SK-N-SH (cell line): Measurements from ENCODE around the gene MYOCOS.

Experiments used
- CTCF ChIP-seq: fragments of 200-600 bp; sonication (generic); IDR thresholded peaks from 2 replicates; pipeline ENCODE4 v1.6.1; 2017; ENCODE audit warnings: antibody characterized with exemption, mild to moderate bottlenecking, moderate library complexity
- EP300 ChIP-seq, 2 experiments: IDR thresholded peaks; 2 replicates each; pipeline versions ENCODE4 v1.4.0 to v1.6.1; 2012; ENCODE audit warnings: borderline replicate concordance in 1 of 2, low read depth in 1 of 2, low read length in 1 of 2
- JUND ChIP-seq: IDR thresholded peaks from 2 replicates; pipeline ENCODE4 v1.4.0; 2012
- MXI1 ChIP-seq: IDR thresholded peaks from 2 replicates; pipeline ENCODE4 v1.6.1; 2012; ENCODE audit warnings: mild to moderate bottlenecking, low read depth, low read length, improper control_type of control experiment
- POLR2AphosphoS5 ChIP-seq: IDR thresholded peaks from 2 replicates; pipeline ENCODE4 v1.6.1; 2012; ENCODE audit warnings: low read depth, low read length
- REST ChIP-seq: IDR thresholded peaks from 2 replicates; pipeline ENCODE4 v1.6.1; 2012; ENCODE audit warnings: mild to moderate bottlenecking, low read depth, low read length, moderate library complexity
- SIN3A ChIP-seq: IDR thresholded peaks from 2 replicates; pipeline ENCODE4 v1.6.1; 2012; ENCODE audit warnings: low read depth, mild to moderate bottlenecking, low read length, moderate library complexity, borderline replicate concordance
- SMC3 ChIP-seq: IDR thresholded peaks from 2 replicates; pipeline ENCODE4 v1.6.1; 2012; ENCODE audit warnings: low read depth, low read length, improper control_type of control experiment
- TAF1 ChIP-seq: IDR thresholded peaks from 2 replicates; pipeline ENCODE4 v1.6.1; 2012; ENCODE audit warnings: low read depth, mild to moderate bottlenecking, low read length, moderate library complexity, borderline replicate concordance
- TCF12 ChIP-seq: IDR thresholded peaks from 2 replicates; pipeline ENCODE4 v1.4.0; 2012
- YY1 ChIP-seq: IDR thresholded peaks from 2 replicates; pipeline ENCODE4 v1.4.0; 2012; ENCODE audit warnings: low read depth, mild to moderate bottlenecking
- ZBTB33 ChIP-seq: IDR thresholded peaks from 2 replicates; pipeline ENCODE4 v1.4.0; 2012; ENCODE audit warnings: low read depth, borderline replicate concordance

- TF ChIP-seq JUND, result no peak
- no peak for TF ChIP-seq MXI1
- no peak for TF ChIP-seq REST
- TF ChIP-seq CTCF, result no peak
- no peak for TF ChIP-seq ZBTB33
- TF ChIP-seq SIN3A, result no peak
- TF ChIP-seq EP300 (IDR thresholded peaks at IDR 0.05; ENCODE audit: borderline replicate concordance in 1 of 2, low read depth in 1 of 2, low read length in 1 of 2), result no peak
- TF ChIP-seq TCF12, result no peak
- no peak for TF ChIP-seq YY1
- TF ChIP-seq POLR2AphosphoS5, result no peak
- TF ChIP-seq SMC3, result no peak
- no peak for TF ChIP-seq TAF1
These were observed 39.1 kb downstream of the MYOCOS start for GRCh38 chr1:171661076-171661650.
